H9 (cell line): ENCODE results near the gene ELK1. TPM values are rescaled to one million over a fixed set of nuclear protein-coding genes. Genes with fewer than 3 reads are reported as not detected.

Source experiments
- DNase-seq: peaks from one replicate; pipeline ENCODE4 v3.0.0-alpha.2; 2017
- H2AFZ ChIP-seq: one replicate; pipeline ENCODE4 v1.6.1; 2013; ENCODE audit warnings: mild to moderate bottlenecking, low read length, control low read depth, moderate library complexity
- H2AK5ac ChIP-seq: 2 replicates; pipeline ENCODE4 v1.6.1; 2013; ENCODE audit warnings: low read length, control low read depth, mixed read lengths; ENCODE audit not compliant: insufficient read length
- H2BK120ac ChIP-seq: one replicate; pipeline ENCODE4 v1.6.1; 2013; ENCODE audit warnings: low read depth, mild to moderate bottlenecking, low read length, control low read depth, inconsistent platforms; ENCODE audit not compliant: poor library complexity, severe bottlenecking
- H2BK12ac ChIP-seq: 2 replicates; pipeline ENCODE4 v1.6.1; 2013; ENCODE audit warnings: low read length, control low read depth, mixed read lengths, low read depth; ENCODE audit not compliant: insufficient read length
- H2BK15ac ChIP-seq: 2 replicates; pipeline ENCODE4 v1.6.1; 2013; ENCODE audit warnings: low read depth, low read length, control low read depth
- H2BK20ac ChIP-seq: one replicate; pipeline ENCODE4 v1.6.1; 2013; ENCODE audit warnings: low read depth, mild to moderate bottlenecking, low read length, control low read depth, inconsistent platforms; ENCODE audit not compliant: poor library complexity, severe bottlenecking
- H2BK5ac ChIP-seq: 2 replicates; pipeline ENCODE4 v1.6.1; 2013; ENCODE audit warnings: low read length, control low read depth, mixed read lengths; ENCODE audit not compliant: insufficient read length
- H3K14ac ChIP-seq: 2 replicates; pipeline ENCODE4 v1.6.1; 2013; ENCODE audit warnings: low read length, control low read depth; ENCODE audit not compliant: insufficient read depth
- H3K18ac ChIP-seq: 2 replicates; pipeline ENCODE4 v1.6.1; 2013; ENCODE audit warnings: low read depth, mild to moderate bottlenecking, mixed read lengths, low read length, control low read depth; ENCODE audit not compliant: insufficient read length
- H3K23ac ChIP-seq: 2 replicates; pipeline ENCODE4 v1.6.1; 2013; ENCODE audit warnings: low read length, control low read depth, mixed read lengths, low read depth; ENCODE audit not compliant: insufficient read length
- H3K23me2 ChIP-seq: 2 replicates; pipeline ENCODE4 v1.6.1; 2013; ENCODE audit warnings: low read depth, mild to moderate bottlenecking, mixed read lengths, low read length, control low read depth; ENCODE audit not compliant: insufficient read length, poor library complexity, severe bottlenecking
- H3K27ac ChIP-seq: 2 replicates; pipeline ENCODE4 v1.5.1; 2013; ENCODE audit warnings: low read length, control low read depth, mixed read lengths, low read depth; ENCODE audit not compliant: insufficient read length
- H3K27me3 ChIP-seq: 2 replicates; pipeline ENCODE4 v1.6.1; 2013; ENCODE audit warnings: low read length, control low read depth, inconsistent platforms; ENCODE audit not compliant: insufficient read depth
- H3K4ac ChIP-seq: 2 replicates; pipeline ENCODE4 v1.6.1; 2013; ENCODE audit warnings: low read depth, mild to moderate bottlenecking, control low read depth, inconsistent platforms, low read length, moderate library complexity
- H3K4me1 ChIP-seq: 2 replicates; pipeline ENCODE4 v1.6.1; 2013; ENCODE audit warnings: low read length, control low read depth, inconsistent platforms; ENCODE audit not compliant: insufficient read depth
- H3K4me2 ChIP-seq: 2 replicates; pipeline ENCODE4 v1.6.1; 2013; ENCODE audit warnings: low read length, control low read depth, mixed read lengths; ENCODE audit not compliant: insufficient read length, insufficient read depth
- H3K56ac ChIP-seq: 2 replicates; pipeline ENCODE4 v1.6.1; 2013; ENCODE audit warnings: low read depth, mild to moderate bottlenecking, mixed read lengths, low read length, control low read depth; ENCODE audit not compliant: insufficient read length
- H3K79me1 ChIP-seq: 2 replicates; pipeline ENCODE4 v1.6.1; 2013; ENCODE audit warnings: low read depth, mild to moderate bottlenecking, moderate library complexity, low read length, control low read depth, inconsistent platforms; ENCODE audit not compliant: insufficient read depth, poor library complexity, severe bottlenecking
- H3K79me2 ChIP-seq: 2 replicates; pipeline ENCODE4 v1.6.1; 2013; ENCODE audit warnings: low read length, control low read depth, inconsistent platforms; ENCODE audit not compliant: insufficient read depth
- H3K9ac ChIP-seq: 2 replicates; pipeline ENCODE4 v1.6.1; 2013; ENCODE audit warnings: low read length, control low read depth, mixed read lengths; ENCODE audit not compliant: insufficient read length; ENCODE audit errors: extremely low read depth
- H3K9me3 ChIP-seq: one replicate; pipeline ENCODE4 v1.6.1; 2013; ENCODE audit warnings: low read depth, low read length, inconsistent platforms; ENCODE audit not compliant: control insufficient read depth
- H3T11ph ChIP-seq: one replicate; pipeline ENCODE4 v1.6.1; 2013; ENCODE audit warnings: mild to moderate bottlenecking, low read length, control low read depth, inconsistent platforms
- H4K20me1 ChIP-seq: one replicate; pipeline ENCODE4 v1.6.1; 2013; ENCODE audit not compliant: control insufficient read depth, insufficient read length, insufficient read depth
- H4K5ac ChIP-seq: 2 replicates; pipeline ENCODE4 v1.6.1; 2013; ENCODE audit warnings: low read depth, mild to moderate bottlenecking, mixed read lengths, low read length, control low read depth; ENCODE audit not compliant: insufficient read length
- H4K8ac ChIP-seq: replicated peaks from 2 replicates; pipeline ENCODE4 v1.6.1; 2013; ENCODE audit warnings: low read length, control low read depth, mixed read lengths, low read depth; ENCODE audit not compliant: insufficient read length
- H4K91ac ChIP-seq: 2 replicates; pipeline ENCODE4 v1.6.1; 2013; ENCODE audit warnings: low read depth, mild to moderate bottlenecking, moderate library complexity, mixed read lengths, low read length, control low read depth; ENCODE audit not compliant: insufficient read length
- H3K27ac Mint-ChIP-seq, 3 experiments: 2 replicates in 2 of 3; 3 replicates in 1 of 3; pipeline ENCODE4 v1.8.0; 2020 to 2021; ENCODE audit warnings: mixed read lengths in 3 of 3, mild to moderate bottlenecking in 1 of 3, moderate library complexity in 1 of 3
- H3K27me3 Mint-ChIP-seq: 2 replicates; pipeline ENCODE4 v1.8.0; 2021; ENCODE audit warnings: low read depth, mild to moderate bottlenecking, moderate library complexity, mixed read lengths
- H3K36me3 Mint-ChIP-seq, 3 experiments: 2 replicates in 2 of 3; 3 replicates in 1 of 3; pipeline ENCODE4 v1.8.0; 2020 to 2021; ENCODE audit warnings: low read depth in 3 of 3, mixed read lengths in 3 of 3; ENCODE audit not compliant: insufficient read depth in 1 of 3
- H3K4me1 Mint-ChIP-seq, 2 experiments: 2 replicates each; pipeline ENCODE4 v1.8.0; 2020; ENCODE audit warnings: mixed read lengths in 2 of 2
- H3K4me3 Mint-ChIP-seq, 2 experiments: 2 replicates in 1 of 2; 3 replicates in 1 of 2; pipeline ENCODE4 v1.8.0; 2020 to 2021; ENCODE audit warnings: mild to moderate bottlenecking in 2 of 2, mixed read lengths in 2 of 2, moderate library complexity in 1 of 2
- H3K9me3 Mint-ChIP-seq, 2 experiments: 2 replicates in 1 of 2; 3 replicates in 1 of 2; pipeline ENCODE4 v1.8.0; 2020; ENCODE audit warnings: mild to moderate bottlenecking in 2 of 2, mixed read lengths in 2 of 2, moderate library complexity in 1 of 2
- CTCF ChIP-seq: fragments of 200-600 bp; sonication (generic); conservative IDR thresholded peaks from 3 replicates; pipeline ENCODE4 v1.8.0; 2021; ENCODE audit warnings: antibody characterized with exemption, mild to moderate bottlenecking
- WGBS: extraction: QIAGEN DNeasy Blood & Tissue Kit; methylation state at CpG from one replicate; pipeline ENCODE4 v1.1.7; 2013; ENCODE audit warnings: missing lambda C conversion rate, low lambda C conversion rate, mixed read lengths; ENCODE audit not compliant: insufficient read length; ENCODE audit errors: extremely low coverage; 5-methylcytosine and 5-hydroxymethylcytosine counted together
- total RNA-seq: library from RNA; stranded (reverse); gene quantifications from 2 replicates; pipeline ENCODE4 v1.2.1, GENCODE V29; 2021

Gene ELK1
- total RNA-seq, 1 experiment from 2014 or later: 49.8 TPM

- no peak overlapping the region for H3K14ac ChIP-seq
- H3K27ac Mint-ChIP-seq: no peak overlapping the region
- no peak overlapping the region for H3K18ac ChIP-seq
- no peak overlapping the region for H2AFZ ChIP-seq
- H3K23me2 ChIP-seq: no peaks in the 10 kb centered on the region
- no CpG with 5 or more reads among the region's 3 CpGs for WGBS
- no peaks in the 10 kb centered on the region for H3K27me3 Mint-ChIP-seq
- no peak overlapping the region for H3K9ac ChIP-seq
- no peak overlapping the region for H4K5ac ChIP-seq
- peaks cover 53 to 66% of the 10 kb centered on the region in 2 experiments for H3K9me3 Mint-ChIP-seq
- H3K79me2 ChIP-seq: no peaks in the 10 kb centered on the region
- H3K9me3 ChIP-seq: peaks cover 5% of the 10 kb centered on the region
- no peak overlapping the region for H4K91ac ChIP-seq
- no peak overlapping the region for H2BK20ac ChIP-seq
- H2BK5ac ChIP-seq: no peak overlapping the region
- no peak overlapping the region for H3K23ac ChIP-seq
- H2BK12ac ChIP-seq: no peak overlapping the region
- H3K79me1 ChIP-seq: no peaks in the 10 kb centered on the region
- no peak overlapping the region for H3K4me3 Mint-ChIP-seq
- peaks cover 6 to 11% (median 7%) of the 10 kb centered on the region in 3 experiments; a peak in 5 of 7 replicates for H3K36me3 Mint-ChIP-seq
- H3K27me3 ChIP-seq: no peaks in the 10 kb centered on the region
- H3K4me2 ChIP-seq: no peak overlapping the region
- no peaks in the 10 kb centered on the region for H3K4me1 ChIP-seq
- H3K4me1 Mint-ChIP-seq: no peaks in the 10 kb centered on the region; a peak in 1 of 4 replicates
- TF ChIP-seq CTCF: no peak
- no peak overlapping the region for H4K8ac ChIP-seq
- no peak overlapping the region for H2BK120ac ChIP-seq
- no peak overlapping the region for H2BK15ac ChIP-seq
- no peak for DNase-seq
- H4K20me1 ChIP-seq: no peaks in the 10 kb centered on the region
- H3T11ph ChIP-seq: no peak overlapping the region
- H2AK5ac ChIP-seq: no peak overlapping the region
- H3K56ac ChIP-seq: no peak overlapping the region
- no peak overlapping the region for H3K27ac ChIP-seq
- H3K4ac ChIP-seq: no peak overlapping the region
These were observed 53.1 kb downstream of the ELK1 start for GRCh38 chrX:47597222-47597621.
